GM19455 (cell line): ENCODE data around the gene DENND1A.
"Not testable (repeated sequence)": the region's sequence is repeated elsewhere in the genome, so short reads cannot be mapped to it uniquely, and the experiment has no call there.

Experiments
- ATAC-seq: cut with Tn5 transposase; IDR thresholded peaks from one replicate; pipeline ENCODE4 v1.9.1; 2021; ENCODE audit not compliant: unreplicated experiment

Gene DENND1A

DNA sequence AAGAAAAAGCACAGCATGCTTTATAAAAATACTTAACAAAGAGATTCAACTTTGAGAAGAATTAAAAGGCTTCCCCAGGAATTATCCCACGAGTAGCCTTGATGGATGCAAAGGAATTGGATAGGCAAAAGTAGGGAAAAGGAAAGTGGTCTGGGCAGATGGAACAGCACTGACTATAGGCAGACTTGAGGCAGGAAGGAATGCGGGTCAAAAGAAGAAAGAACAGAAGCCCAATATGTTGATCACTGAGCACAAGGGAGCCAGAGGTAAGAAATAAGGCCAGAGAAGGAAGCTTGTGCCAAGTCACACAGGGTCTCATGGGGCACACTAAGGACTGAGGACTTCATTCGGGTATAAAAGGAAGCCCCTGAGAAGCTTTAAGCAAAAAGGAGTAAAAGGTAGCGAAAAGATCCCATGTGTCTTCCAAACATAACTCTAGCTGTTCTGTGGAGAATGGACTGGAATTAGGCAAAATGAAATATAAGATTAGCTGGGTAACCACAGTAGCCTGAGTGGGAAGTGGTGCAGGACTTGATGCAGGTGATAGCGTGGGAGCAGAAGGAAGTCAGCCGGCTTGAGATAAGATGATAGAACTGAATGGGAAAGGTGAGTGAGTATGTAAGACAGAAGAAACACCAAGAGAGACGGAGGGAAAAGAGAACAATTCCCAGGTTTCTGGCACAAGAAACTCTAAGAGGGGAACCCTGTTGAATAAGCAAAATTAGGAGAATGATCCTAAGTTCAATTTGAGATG, 106.6 kb downstream of the DENND1A start:
- no peak for ATAC-seq

- no peak for ATAC-seq
These were observed 108.3 kb downstream of the DENND1A start for GRCh38 chr9:123821619-123822018.

DNA sequence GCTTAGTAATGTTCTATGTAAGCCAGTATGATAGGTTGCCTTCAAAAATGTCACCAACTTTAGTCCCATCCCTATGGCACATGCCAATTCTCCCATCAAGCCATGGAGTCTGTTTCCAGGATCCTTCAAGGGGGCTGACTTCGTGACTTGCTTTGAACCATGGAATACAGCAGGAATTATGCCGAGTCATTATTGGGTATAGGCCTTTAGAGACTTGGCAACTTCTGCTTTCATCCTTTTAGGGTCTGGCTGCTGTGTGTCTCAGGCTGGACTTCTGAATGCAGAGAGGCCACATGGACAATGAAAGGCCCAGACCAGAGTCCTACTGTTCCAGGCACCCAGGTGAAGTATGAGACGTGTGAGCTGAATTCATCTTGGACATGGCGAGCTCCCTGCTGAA, 109.8 kb downstream of the DENND1A start:
- ATAC-seq: no peak

GRCh38 chr9:123816817-123817472, 113.0 kb downstream of the DENND1A start:
- ATAC-seq: no peak

DNA sequence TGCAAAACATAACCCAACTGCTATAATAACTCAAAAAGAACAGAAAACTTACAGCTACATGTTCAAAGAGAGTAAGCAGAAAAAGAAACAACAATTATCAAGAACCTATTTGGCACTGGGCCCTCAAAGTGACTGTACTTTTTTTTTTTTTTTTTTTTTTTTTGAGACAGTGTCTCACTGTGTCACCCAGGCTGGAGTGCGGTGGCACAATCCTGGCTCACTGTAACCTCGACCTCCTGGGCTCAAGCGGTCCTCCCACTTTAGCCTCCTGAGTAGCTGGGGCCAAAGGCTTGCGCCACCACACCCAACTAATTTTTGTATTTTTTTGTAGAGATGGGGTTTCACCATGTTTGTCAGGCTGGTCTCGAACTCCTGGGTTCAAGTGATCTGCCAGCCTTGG, 114.1 kb downstream of the DENND1A start:
- not testable (repeated sequence) for ATAC-seq

- no peak for ATAC-seq
These were observed 115.4 kb downstream of the DENND1A start for GRCh38 chr9:123814496-123814895.

DNA sequence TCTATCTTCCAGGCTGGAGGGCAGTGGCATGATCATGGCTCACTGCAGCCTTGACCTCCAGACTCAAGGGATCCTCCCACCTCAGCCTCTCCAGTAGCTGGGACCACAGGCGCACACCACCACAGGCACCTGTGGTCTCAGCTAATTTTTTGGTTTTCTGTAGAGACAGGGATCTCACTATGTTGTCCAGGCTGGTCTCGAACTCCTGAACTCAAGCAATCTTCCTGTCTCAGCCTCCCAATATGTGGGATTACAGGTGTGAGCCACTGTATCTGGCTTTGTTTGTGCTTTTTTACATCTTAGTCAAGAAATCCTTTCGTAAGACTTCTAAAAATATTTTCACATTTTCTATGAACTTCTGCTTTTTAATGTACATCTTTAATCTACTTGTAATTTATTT, 116.9 kb downstream of the DENND1A start:
- ATAC-seq: no peak

DNA sequence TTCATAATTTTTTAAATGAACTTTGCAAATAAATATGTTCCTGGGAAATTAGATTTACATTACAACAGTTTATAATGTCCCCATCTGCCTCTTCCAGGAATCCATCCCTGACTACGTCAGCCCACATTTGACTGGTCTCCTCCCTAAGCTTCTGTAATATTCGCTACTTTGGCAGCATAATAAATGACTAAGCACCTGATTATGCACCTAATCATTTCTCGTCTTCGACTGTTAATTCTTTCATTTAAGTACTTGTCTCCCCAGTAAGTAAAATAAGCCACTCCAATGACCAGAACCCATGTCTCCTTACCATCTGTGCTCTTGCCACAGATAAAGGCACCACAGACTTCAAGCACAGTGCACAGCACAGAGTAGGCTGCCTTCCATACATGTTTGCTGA, 122.7 kb downstream of the DENND1A start:
- no peak for ATAC-seq

DNA sequence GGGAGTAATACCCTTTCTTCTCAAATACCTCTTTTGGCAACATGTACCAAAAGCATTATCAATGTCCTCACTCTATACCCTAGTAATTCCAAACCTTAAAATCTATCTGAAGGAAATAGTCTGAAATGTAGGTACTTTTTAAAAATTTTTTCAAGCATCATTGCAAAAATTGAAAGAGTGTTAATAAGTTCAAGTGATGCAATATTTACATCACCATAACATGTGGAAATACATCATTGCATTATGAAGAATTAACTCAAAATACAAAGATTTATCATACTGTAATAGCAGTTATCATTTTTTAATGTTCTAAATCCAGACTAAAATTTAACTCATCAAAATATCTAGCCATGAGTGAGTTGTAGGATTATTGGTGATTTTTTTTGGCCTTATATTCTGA, 123.1 kb downstream of the DENND1A start:
- ATAC-seq: no peak

DNA sequence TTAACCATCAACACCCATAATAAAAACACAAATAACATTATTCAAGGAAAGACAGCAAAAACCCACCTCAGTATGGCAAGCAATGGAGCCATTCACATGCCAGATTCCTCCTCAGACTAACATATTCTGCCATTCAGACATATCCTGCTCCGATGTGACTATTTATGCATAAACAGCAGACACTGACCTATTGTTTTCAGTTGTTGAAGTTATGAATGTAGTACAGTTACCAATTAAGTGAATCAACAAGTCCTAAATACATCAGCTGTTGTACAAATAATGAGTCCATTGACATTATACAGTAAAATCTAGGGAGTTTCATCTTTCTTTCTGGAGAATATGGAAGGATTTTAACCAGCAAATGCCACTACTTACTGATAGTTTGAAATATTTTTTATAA, 131.7 kb downstream of the DENND1A start:
- ATAC-seq: no peak

- no peak for ATAC-seq
These were observed 133.1 kb downstream of the DENND1A start for GRCh38 chr9:123796618-123797484.

DNA sequence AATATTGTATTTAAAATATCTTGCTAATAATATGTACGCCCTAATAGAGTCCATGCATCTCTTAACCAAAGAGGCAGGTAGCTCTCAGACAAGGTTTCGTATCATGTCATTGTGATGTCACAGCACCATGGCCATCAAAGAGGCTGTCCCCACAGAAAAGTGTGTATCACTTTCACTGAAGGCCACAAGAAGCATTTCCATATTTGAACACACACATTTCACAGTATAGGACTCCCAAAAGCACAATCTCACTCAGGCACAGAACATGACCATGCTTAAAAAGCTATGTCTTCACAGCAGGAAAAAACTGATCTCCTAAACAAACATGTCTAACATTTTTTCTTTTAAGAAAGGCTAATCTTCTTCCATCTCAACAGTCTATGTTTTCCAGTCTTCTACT, 133.8 kb downstream of the DENND1A start:
- ATAC-seq: no peak

DNA sequence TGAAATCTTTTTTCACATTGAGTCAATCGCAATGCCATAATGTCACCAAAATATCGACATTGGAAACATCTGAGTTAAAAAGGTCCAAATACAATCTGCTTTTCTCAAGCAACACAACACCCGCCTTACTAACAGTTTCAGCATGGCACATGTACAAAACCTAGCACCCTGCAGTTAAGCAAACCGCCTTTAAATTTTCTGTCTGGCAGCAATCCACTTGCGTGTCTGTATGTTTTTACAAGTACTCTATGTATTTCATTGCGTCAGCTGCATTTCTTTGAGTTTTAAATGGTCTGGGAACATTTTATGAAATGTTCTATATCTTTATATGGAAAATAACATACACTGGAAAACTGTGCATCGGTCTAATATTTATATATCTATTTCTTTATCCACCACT, 134.6 kb downstream of the DENND1A start:
- no peak for ATAC-seq

DNA sequence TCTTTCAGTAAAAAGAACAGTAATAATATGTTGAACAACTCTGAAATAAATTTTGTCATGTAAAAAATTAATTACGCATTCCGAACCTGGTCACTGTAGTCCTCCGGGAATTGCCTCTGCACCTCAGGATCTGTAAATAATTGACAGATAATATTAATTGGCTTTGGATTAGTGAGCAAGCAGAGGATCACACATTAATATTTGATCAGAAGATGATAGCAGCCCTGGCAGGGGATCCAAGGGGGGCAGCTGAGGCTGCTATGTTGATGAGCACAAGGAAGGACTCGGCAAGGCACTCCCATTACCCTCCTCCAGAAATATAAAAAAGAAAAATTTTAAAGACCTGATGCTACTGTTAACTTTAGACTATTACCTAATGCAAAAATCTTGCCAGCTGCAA, 137.4 kb downstream of the DENND1A start:
- ATAC-seq: no peak

- ATAC-seq: no peak
These were observed 140.2 kb downstream of the DENND1A start for GRCh38 chr9:123789554-123790292.

GRCh38 chr9:123787416-123787815, 142.5 kb downstream of the DENND1A start:
- no peak for ATAC-seq

GRCh38 chr9:123784518-123784917, 145.4 kb downstream of the DENND1A start:
- no peak for ATAC-seq

GRCh38 chr9:123778232-123778902, 151.6 kb downstream of the DENND1A start:
- ATAC-seq: no peak

DNA sequence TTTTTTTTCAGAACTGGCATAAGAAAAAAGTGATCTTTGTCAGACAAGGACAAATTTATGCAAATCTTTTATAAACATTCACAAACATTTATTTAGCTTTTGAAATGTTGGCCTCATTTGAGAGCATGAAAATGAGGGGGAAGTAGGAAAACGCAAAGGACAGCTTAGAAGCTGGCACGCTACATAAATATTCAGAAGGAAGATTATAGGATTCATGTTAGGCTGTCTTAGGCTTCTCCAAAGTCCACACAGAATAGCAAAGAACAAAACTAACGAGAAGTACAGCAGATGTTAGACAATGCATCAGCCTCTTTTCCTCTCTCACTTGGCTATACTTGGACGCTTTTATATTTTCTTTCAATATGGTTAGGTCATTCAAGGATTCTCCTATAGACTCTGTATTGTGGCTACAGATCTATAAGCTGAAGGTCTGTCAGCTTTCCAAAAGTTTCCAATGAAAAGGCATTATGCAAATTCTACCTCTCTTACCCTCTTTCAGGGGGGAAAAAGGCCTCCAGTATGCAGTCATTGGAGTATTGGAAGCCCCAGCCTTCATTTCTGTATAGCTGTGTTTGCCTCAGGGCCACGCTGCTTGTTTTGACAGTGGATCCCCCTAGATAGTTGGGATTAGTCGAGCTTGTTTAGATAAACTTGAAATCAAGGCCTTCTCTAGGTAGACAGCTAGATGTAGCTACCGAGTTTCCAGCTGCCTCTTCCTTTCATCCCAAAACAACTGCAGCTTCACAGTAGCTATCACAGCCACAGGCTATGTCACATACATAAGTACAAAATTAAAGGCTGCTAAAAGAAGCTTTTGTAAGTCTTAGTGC, 153.0 kb downstream of the DENND1A start:
- no peak for ATAC-seq
